ENCODE results near the gene EPAS1.

DNA sequence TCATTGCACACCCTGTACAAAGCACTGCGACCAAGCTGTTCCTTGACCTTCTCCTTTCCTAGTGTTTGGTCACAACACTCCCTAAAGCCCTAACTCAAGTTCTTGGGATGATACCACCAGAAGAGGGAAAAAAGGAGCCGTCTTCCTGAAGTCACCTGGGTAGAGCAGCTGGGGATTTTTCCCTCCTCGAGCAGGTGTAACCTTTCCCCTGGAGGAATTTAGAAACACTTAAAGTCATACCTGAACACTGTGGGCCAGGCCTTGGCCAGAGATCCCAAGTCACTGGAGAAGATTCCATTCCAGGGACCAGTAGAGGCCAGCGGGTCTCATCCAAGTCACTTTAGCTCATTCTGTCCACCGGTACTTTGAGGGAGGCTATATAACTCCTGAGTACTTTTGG is 13.2 kb downstream of the EPAS1 start:
- TF ChIP-seq, protein P1, sequence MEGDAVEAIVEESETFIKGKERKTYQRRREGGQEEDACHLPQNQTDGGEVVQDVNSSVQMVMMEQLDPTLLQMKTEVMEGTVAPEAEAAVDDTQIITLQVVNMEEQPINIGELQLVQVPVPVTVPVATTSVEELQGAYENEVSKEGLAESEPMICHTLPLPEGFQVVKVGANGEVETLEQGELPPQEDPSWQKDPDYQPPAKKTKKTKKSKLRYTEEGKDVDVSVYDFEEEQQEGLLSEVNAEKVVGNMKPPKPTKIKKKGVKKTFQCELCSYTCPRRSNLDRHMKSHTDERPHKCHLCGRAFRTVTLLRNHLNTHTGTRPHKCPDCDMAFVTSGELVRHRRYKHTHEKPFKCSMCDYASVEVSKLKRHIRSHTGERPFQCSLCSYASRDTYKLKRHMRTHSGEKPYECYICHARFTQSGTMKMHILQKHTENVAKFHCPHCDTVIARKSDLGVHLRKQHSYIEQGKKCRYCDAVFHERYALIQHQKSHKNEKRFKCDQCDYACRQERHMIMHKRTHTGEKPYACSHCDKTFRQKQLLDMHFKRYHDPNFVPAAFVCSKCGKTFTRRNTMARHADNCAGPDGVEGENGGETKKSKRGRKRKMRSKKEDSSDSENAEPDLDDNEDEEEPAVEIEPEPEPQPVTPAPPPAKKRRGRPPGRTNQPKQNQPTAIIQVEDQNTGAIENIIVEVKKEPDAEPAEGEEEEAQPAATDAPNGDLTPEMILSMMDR (conservative IDR thresholded peaks at IDR 0.05; ENCODE audit: low read depth, low read length), result no peak
- no peak for TF ChIP-seq EZH2 (IDR thresholded peaks at IDR 0.05; ENCODE audit: low read length, unreplicated experiment)
